ENCODE results near the gene ABR. TPM values are rescaled to one million over a fixed set of nuclear protein-coding genes. Genes with fewer than 3 reads are reported as not detected.

The ABR gene
- total and polyA plus RNA-seq, 12 donors = 5.3 to 152 (median 105) TPM

DNA sequence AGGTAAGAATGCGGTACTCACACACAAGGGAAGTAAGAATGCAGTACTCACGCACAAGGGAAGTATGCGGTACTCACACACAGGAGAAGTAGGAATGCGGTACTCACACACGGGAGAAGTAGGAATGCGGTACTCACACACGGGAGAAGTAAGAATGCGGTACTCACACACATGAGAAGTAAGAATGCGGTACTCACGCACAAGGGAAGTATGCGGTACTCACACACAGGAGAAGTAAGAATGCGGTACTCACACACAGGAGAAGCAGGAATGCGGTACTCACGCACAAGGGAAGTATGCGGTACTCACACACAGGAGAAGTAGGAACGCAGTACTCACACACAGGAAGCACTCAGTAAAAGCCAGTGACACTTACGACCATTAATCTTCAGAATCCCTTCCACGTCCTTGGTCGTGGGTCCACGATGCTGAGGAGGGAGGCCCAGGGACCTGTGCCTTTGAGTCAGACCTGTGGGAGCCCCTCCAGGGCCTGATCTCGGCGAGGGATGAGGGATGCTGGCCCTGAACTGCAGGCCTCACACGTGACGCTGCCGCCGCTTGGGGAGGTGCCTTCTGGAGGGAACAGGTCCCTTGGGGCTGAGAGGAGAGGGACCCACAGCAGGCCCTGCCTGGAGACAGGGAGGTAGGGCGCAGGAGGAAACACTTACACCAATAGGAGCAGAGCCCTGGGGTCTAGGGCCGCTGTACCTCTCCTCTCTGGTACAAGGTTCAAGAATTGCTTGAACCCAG is 20.2 kb downstream of the ABR start:
- no peaks in the 10 kb centered on the region for H3K36me3 ChIP-seq (replicated peaks in 1 of 2)

DNA sequence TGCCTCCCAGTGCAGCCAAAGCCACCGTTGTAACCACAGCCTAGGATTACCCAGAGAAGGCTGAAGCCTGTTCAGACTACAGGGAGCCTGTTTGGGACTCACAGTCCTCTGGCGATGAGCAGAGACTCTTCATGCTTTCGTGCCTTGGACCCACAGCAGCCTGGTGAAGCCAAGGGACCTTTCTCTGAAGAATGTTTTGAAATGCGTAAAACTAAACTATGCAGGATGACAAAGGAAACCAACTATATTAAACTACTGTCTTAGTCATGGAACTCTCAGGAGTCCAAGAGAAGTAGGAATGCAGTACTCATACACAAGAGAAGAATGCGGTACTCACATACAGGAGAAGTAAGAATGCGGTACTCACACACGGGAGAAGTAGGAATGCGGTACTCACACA is 20.9 kb downstream of the ABR start:
- Histone ChIP-seq H3K9me3 (replicated peaks in 1 of 3) (no peaks in the 10 kb centered on the region), H3K4me1 (replicated peaks in 1 of 2) (no peaks in the 10 kb centered on the region), H3K27ac (no peak overlapping the region), H3K36me3 (replicated peaks in 1 of 2) (no peaks in the 10 kb centered on the region), H3K27me3 (no peaks in the 10 kb centered on the region), H3K4me3 (no peak overlapping the region)
- no peak for DNase-seq
- WGBS, 4 donors = 88 to 98% (median 92%) methylated on average over 6 to 8 of the region's 8 CpGs
- TF ChIP-seq, protein P1, sequence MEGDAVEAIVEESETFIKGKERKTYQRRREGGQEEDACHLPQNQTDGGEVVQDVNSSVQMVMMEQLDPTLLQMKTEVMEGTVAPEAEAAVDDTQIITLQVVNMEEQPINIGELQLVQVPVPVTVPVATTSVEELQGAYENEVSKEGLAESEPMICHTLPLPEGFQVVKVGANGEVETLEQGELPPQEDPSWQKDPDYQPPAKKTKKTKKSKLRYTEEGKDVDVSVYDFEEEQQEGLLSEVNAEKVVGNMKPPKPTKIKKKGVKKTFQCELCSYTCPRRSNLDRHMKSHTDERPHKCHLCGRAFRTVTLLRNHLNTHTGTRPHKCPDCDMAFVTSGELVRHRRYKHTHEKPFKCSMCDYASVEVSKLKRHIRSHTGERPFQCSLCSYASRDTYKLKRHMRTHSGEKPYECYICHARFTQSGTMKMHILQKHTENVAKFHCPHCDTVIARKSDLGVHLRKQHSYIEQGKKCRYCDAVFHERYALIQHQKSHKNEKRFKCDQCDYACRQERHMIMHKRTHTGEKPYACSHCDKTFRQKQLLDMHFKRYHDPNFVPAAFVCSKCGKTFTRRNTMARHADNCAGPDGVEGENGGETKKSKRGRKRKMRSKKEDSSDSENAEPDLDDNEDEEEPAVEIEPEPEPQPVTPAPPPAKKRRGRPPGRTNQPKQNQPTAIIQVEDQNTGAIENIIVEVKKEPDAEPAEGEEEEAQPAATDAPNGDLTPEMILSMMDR (IDR thresholded peaks at IDR 0.05) = no peak
- no peak for TF ChIP-seq POLR2A (IDR thresholded peaks at IDR 0.05)
- intact Hi-C loops (cut with DNase I) = no loop called here

More for the DNA sequence above, 20.2 kb downstream of the ABR start:
- Histone ChIP-seq H3K4me1 (replicated peaks in 1 of 2) (no peaks in the 10 kb centered on the region), H3K27me3 (no peaks in the 10 kb centered on the region), H3K27ac (no peak overlapping the region), H3K4me3 (no peak overlapping the region), H3K9me3 (replicated peaks in 1 of 3) (no peaks in the 10 kb centered on the region)
- no peak for DNase-seq
- WGBS, 4 donors = 77 to 93% (median 83%) methylated on average over 23 to 27 of the region's 28 CpGs
- TF ChIP-seq POLR2A (IDR thresholded peaks at IDR 0.05) = no peak
- TF ChIP-seq, protein P1 (IDR thresholded peaks at IDR 0.05) = no peak
- intact Hi-C loops (cut with DNase I) = no loop called here

DNA sequence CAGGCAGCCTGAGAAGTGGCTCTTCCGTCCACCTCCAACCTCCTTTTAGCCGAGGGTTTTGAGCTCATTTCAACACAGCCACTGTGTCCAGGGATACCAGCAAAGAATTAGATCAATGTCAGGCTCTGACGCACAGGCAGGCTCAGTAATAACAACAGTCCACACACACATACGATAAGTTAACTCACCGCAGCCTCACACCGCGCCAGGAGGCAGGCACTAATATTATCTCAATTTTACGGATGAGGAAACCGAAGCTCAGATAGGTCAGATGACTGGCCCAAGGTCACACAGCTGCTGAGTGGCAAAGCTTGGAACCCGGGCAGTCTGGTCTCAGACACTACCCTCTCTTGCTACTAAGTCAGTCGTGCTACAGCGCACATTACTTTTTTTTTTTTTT is 22.9 kb downstream of the ABR start:
- Histone ChIP-seq H3K4me3 (no peak overlapping the region), H3K27me3 (no peaks in the 10 kb centered on the region), H3K9me3 (replicated peaks in 1 of 3) (no peaks in the 10 kb centered on the region), H3K27ac (peak overlapping the region in 1 of 5 donors; percentile 65), H3K4me1 (replicated peaks in 1 of 2) (no peaks in the 10 kb centered on the region), H3K36me3 (replicated peaks in 1 of 2) (no peaks in the 10 kb centered on the region)
- TF ChIP-seq, protein P1 (IDR thresholded peaks at IDR 0.05) = no peak
- TF ChIP-seq POLR2A (IDR thresholded peaks at IDR 0.05) = no peak
- intact Hi-C loops (cut with DNase I) = no loop called here
- peak in 6 of 7 donors; percentile 60 to 86 (median 78) for DNase-seq
- 49 to 69% (median 62%) methylated on average over 12 of the region's 12 CpGs for WGBS, 4 donors

DNA sequence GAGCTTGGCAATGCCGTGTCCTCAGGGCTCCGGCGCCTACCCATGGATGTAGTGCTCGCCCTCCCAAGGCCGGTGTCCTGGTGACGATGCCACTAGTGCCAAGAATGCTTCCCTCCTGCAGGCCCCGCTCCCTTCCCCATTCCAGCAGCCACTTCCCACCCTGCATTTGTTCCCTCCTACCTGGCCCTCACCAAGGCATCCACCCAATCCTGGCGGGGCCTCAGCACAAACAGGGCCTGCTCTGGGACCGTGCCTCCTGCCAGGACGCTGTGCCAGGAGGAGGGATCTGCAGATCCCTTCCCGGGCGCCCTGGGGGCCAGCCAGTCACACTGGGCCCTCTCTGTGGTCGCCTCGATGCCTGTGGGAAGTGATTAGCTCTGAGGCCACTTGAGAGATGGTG is 25.1 kb downstream of the ABR start:
- Histone ChIP-seq H3K9me3 (replicated peaks in 1 of 3) (no peaks in the 10 kb centered on the region), H3K4me1 (replicated peaks in 1 of 2) (peaks cover 4 to 11% of the 10 kb centered on the region in 2 donors), H3K27me3 (no peaks in the 10 kb centered on the region), H3K4me3 (no peak overlapping the region), H3K36me3 (replicated peaks in 1 of 2) (peaks cover 0 to 5% of the 10 kb centered on the region in 2 donors), H3K27ac (peak overlapping the region in 2 of 5 donors; percentile 40 to 42)
- no peak for DNase-seq
- WGBS, 4 donors = 46 to 78% (median 65%) methylated on average over 12 to 14 of the region's 14 CpGs
- TF ChIP-seq, protein P1 (IDR thresholded peaks at IDR 0.05) = no peak
- no peak for TF ChIP-seq POLR2A (IDR thresholded peaks at IDR 0.05)
- intact Hi-C loops (cut with DNase I) = no loop called here

All from adrenal gland (tissue), 12 donors.